Uterus (tissue), 2 donors: ENCODE results near the gene XPC.

Experiments
- POLR2A ChIP-seq, 2 donors: fragments of 450-650 bp; IDR thresholded peaks; one replicate each; pipeline ENCODE4 v1.6.1; 2016; ENCODE audit warnings: antibody characterized with exemption in 2 of 2, mild to moderate bottlenecking in 1 of 2, moderate library complexity in 1 of 2
- TF ChIP-seq, protein P1 (sequence below), 4 experiments: fragments of 200-600 bp in 2 of 4; fragments of 450-650 bp in 2 of 4; sonication (generic) in 2 of 4; IDR thresholded peaks; one replicate each; pipeline ENCODE4 v1.5.1; 2016 to 2019; ENCODE audit warnings: antibody characterized with exemption in 4 of 4, mild to moderate bottlenecking in 2 of 4, moderate library complexity in 1 of 4

DNA sequence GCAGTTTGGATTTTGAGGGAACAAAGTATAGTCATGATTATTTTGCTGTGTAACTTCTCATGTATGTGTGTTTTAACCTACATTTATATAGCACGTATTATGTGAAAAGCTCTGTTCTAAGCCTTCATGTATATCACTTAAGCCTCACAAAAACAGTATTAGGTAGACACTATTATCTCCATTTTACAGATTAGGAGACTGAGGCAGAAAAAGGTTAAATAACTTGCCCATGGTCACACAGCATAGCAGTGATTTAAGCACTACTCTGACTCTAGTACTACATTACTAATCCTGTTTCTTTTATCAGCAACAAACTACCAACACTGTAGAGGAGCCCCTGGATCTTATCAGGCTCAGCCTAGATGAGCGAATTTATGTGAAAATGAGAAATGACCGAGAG is 2.9 kb upstream of the XPC start:
- no peak for TF ChIP-seq POLR2A (IDR thresholded peaks at IDR 0.05)
- TF ChIP-seq, protein P1, sequence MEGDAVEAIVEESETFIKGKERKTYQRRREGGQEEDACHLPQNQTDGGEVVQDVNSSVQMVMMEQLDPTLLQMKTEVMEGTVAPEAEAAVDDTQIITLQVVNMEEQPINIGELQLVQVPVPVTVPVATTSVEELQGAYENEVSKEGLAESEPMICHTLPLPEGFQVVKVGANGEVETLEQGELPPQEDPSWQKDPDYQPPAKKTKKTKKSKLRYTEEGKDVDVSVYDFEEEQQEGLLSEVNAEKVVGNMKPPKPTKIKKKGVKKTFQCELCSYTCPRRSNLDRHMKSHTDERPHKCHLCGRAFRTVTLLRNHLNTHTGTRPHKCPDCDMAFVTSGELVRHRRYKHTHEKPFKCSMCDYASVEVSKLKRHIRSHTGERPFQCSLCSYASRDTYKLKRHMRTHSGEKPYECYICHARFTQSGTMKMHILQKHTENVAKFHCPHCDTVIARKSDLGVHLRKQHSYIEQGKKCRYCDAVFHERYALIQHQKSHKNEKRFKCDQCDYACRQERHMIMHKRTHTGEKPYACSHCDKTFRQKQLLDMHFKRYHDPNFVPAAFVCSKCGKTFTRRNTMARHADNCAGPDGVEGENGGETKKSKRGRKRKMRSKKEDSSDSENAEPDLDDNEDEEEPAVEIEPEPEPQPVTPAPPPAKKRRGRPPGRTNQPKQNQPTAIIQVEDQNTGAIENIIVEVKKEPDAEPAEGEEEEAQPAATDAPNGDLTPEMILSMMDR (IDR thresholded peaks at IDR 0.05): no peak
